NCI-H1436 (cell line): ENCODE results near the gene C8G.

Source experiments
- DNase-seq: peaks from one replicate; lab custom pipeline; 2025; lab: John Stamatoyannopoulos, UW

The C8G gene

DNA sequence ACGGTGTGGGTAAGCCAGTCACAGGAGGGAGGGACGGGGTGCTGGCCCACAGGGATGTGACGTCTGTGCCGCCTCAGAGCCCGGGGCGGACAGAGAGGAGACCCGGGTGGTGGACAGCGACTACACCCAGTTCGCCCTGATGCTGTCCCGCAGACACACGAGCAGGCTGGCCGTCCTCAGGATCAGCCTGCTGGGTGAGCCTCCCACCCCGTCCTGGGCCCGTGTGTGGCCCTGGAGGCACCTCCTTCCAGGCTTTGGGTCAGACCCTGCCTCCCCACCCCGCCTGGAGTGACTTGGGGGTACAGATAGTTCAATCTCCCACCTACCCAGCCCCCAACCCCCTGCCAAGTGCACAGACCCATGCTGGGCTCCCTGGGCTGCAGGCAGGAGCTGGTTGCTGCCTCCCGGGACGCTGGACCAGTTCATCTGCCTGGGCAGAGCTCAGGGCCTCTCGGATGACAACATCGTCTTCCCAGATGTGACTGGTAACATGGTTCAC lies 8.8 kb downstream of the C8G start:
- no peak for DNase-seq

DNA sequence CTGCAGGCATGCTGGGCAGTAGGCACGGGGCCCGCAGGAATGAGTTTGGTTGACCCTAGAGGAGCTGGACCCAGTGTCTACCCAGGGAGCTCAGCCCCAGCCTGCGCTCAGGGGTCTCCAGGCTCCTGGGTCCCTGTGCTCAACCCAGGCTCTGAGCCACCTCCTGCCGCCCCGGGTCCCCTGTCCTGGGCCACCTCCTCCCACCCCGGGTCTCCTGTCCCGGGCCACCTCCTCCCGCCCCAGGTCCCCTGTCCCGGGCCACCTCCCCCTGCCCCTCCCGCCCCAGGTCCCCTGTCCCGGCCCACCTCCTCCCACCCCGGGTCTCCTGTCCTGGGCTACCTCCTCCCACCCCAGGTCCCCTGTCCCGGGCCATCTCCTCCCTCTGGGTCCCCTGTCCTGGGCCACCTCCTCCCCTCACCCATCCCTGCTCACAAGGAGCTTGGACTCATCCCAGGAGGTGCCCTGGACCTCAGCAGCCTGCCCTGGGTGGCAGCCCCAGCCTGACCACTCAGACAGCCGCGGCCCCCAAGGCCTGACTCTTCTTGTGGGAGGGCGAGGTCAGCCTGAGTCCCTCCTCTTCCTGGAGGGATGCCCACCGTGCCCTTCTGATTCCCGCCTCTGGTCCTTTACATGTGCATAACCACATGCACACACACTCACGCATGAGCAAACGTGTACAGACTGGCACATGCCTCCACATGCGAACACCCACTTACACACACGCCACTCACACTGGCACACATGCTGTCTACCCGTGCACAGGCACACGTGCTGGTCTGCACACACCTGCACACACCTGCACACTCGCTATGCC lies 9.4 kb downstream of the C8G start:
- DNase-seq = no peak

DNA sequence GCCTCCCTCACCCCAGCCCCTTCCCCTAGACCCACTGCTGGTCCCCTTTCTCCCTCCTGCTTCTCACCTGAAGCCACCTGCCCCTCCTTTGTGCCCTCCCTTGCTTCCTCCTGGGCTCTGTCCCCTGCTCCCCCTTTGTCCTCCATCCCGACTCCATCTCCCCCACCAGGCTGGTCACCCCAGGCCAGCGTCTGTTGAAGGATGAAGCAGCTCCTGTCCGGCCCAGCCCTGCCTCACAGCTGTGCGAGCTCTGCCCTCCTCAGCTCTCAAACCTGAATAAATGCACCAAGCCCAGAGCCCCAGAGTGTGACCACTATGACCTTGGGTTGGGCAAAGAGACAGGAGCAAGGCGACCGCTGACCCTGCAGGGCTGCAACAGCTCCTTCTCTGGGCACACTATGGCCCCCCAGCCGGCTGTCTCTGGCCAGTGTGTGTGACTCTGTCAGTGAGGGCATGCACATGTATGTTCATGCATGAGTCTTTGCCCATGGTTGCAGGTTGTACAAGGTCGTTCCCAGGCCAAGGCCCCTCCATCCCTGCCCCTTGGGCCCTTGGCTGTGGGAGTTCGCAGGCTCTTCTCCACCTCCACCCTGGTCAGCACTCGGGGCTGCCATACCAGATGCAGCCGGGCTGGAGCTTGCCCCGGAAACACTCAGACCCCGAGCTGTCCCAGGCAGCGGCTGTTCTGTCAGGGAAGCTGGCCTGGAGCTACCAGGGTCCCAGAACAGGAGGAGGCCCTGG lies 10.3 kb downstream of the C8G start:
- DNase-seq = no peak

DNA sequence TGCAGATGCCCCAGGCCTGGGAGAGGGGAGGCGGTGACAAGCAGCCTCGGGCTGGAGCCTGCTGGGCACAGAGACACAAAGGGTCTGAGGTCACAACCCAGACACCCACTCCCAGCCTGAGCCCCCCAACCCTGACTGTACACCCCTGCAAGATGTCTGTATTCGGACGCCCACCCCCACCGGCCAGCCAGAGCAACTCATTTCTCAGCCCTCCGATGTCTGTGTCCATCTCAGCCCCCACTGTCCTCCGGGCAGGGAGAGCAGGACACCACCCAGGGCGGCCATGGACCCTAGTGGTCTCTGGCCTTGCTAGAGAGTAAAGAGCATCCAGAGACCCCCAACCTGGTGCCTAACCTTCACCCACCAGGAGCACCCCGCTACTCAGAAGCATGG lies 10.9 kb downstream of the C8G start:
- DNase-seq = no peak

DNA sequence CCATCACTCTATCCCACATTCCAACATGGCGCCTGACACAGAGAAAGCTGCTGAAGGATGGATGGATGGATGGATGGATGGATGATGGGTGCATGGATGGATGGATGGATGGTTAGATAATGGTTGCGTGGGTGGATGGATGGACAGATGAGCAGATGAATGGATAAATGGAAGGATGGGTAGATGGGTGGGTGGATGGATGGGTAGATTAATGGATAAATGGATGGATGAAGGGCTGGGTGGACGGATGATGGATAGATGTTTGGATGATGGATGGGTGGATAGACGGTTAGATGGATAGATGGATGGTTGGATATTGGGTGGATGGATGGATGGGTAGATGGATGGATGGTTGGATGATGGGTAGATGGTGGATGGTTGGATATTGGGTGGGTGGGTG lies 11.6 kb downstream of the C8G start:
- DNase-seq = no peak

DNA sequence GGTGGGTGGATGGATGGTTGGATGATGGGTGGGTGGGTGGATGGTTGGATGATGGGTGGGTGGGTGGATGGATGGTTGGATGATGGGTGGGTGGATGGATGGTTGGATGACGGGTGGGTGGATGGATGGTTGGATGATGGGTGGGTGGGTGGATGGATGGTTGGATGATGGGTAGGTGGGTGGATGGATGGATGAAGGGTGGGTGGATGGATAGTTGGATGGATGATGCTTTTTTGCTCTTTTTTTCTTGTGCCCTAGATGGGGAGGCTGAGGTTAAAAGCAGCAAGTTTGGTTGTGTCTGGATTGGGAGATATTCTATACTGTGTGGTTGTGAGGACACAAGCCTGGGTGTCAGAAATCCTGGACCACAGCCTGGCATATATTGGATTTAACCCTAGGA lies 12.4 kb downstream of the C8G start:
- no peak for DNase-seq

DNA sequence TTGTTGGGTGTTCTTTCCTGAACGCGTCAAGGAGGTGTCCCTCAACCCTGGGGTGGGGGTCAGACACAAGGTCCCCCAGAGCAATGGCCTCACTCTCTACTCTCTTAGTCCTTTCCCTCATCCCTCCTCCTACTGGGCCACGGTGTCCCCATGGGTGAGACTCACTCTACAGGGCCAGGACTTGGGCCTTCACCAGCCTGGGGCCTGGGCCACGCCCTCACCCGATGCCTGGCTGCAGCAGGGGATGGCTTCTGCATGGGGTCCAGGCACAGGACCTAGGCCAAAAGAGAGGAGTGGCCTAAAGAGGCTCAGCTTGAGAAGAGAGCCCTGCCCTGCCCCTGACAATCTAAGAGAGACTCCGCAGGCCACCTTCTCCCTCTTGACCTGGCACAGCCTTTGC lies 12.9 kb downstream of the C8G start:
- DNase-seq = no peak

DNA sequence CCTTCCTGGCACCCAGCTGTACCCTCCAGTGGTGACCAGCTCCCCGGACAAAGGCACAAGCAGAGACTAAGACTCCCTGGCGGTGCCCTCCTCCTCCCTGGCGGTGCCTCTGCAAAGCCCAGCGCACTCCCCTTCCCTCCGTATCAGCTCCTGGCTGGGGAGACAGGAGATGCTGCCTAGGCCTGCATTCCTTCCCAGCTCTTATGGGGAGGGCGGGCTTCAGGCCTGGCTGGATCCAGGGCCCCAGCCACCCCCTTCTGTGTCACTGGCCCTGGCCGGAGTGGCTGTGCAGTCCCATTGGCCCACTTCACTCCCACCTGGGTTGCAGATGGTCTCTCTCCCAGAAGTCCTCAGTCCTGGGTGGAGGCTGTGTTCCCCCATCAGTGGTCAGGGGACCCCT lies 13.4 kb downstream of the C8G start:
- DNase-seq = no peak

DNA sequence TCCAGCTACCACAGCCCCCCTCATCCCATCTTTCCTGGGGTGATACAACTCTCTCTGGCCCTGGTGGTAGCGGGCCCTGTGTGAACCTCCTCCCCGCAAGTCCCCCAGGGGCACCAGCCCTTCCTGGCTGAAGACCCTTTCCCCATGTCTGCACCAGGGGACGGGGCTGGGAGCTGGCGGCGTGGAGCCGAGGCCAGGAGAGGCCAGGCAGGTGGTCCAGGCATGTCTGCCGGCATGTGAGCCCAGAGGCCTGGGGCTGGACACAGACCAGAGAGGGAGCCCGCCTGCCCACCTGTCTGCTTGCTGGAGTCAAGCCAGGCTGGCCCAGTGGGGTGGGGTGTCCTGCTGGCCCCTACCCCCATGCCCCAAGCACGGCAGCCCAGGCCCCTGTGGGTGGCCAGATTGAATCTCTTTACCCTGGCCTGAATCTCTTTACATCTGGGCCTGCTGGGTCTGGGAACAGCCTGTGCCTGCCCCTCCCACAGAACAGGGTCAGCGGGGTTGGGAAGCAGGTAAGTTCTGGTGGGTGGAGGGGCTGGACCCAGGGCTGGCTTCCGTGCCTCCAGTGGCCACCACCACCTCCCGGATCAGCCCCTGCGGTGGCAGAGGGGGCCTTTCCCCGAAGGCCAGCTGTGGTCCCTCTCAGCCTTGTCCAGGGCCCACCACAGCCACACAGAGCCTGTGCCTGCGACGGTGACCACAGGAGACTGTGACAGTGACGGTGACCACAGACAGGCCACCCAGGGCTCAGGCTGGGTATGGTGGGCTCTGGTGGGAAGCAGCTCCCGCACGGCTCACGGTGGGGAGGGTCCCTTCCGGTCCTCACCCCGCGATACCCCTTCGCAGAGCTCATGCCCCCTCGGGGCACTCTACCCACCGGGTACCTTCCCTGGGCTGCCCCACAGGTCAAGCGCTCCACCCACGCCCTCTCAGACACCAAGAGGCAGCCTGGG lies 14.1 kb downstream of the C8G start:
- DNase-seq = no peak

DNA sequence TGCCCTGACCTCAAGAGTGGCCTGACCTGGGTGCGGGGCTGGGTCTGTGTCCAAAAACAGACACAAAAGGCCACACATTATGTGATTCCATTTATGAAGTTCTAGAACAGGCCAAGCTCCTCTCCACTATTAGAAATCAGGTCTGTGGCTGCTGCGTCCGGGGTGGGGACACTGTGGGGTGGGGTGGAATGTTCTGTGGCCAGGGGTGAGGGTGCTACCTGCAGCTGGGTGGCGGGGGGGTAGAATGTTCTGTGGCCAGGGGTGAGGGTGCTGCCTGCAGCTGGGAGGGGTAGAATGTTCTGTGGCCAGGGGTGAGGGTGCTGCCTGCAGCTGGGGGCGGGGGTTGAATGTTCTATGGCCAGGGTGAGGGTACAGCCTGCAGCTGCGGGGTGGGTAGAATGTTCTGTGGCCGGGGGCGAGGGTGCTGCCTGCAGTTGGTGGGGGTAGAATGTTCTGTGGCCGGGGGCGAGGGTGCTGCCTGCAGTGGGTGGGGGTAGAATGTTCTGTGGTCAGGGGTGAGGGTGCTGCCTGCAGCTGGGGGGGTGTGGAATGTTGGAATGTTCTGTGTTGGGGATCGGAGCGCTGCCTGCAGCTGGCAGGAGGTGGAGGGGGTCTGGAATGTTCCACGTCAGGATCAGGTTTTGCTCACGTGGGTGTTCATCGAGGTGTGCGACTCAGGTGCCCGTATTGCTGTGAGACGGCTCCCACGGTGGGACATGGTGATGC lies 15.3 kb downstream of the C8G start:
- no peak for DNase-seq

DNA sequence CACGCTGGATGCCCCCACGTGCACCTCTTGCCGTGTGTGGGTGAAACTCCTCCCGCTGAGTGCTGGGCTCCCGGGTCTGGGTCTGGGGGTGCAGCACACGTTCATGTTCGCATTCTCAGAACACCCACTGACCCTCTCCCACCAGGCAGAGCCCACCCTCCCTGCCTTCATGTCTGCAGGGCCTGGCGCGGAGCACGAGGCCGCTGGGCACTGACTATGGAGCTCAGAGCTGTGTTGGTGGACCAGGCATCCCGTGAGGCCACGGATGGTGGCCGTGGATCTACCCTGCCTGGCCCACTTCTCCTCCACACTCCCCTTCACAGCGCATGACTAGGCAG lies 15.9 kb downstream of the C8G start:
- DNase-seq = no peak

DNA sequence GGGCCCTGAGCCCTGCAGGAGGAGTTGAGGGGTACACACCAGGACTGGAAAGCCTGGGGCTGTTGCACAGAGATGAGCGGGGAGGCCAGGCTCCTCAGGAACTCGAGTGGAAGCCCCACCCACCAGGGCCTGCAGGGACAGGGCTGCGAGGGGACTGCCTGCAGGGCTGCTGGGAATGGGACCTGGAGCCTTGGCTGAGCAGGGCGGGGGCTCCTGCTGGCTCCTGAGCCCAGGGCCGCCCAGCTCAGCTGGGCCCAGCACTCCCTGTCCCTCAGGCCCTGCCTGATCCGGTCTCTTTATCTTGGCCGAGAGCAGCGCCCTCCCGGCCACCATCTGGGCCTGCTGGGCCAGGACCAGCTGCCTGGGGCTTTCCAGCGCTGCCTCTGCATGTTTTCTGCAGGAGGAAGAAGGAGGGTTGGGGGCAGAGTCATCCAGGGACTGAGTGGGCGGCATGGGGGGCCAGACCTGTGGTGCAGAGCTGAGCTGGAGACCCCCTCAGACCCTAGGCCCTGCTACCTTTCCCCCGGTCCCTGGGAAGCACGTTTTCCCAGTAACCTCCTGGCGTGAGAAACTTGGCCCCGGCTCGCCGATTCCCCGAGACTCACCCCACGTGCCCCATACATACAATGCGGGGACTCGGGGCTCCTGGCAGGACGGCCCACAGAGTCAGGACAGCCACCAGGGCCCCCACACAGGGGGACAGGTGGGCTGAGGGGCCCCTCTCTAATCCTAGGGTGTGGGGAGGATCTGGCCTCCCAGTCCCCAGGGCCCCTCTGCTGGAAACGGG lies 16.4 kb downstream of the C8G start:
- DNase-seq = no peak

DNA sequence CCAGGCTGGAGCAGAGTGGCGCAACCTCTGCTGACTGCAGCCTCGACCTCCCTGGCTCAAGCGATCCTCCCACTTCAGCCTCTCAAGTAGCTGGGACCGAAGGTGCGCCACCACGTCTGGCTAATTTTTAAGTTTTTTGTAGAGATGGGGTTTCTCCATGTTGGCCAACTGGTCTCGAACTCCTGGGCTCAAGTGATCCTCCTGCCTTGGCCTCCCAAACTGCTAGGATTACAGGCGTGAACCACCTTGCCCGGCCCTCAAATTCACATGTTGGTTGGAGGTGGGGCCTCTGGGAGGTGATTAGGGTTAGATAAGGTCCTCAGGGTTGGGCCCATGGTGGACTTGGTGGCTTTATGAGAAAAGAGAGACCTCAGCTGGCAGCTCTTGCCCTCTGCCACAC lies 17.1 kb downstream of the C8G start:
- no peak for DNase-seq

DNA sequence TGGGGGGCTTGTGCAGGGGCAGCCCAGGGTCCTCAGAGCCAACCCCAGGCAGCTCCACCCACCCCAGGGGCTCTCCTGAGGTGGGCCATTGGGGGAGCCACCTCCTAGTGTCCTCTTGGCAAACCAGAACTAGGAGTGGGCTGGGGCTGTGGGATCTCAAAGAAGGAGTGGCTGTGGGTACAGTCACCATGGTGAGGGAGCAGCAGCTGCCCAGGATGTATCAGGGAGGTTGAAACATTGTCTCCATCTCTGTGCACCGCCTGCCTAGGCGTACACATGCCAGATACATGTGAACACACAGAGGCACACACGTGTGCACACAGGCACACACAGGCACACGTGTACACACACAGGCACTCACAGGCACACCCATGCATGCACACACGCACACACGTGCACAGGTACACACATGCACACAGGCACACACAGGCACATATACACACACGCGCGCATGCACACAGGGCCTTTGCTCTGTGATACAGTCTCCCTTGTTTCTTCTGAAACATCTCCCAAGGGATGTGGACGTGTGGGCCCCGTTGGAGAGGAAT lies 17.7 kb downstream of the C8G start:
- no peak for DNase-seq

DNA sequence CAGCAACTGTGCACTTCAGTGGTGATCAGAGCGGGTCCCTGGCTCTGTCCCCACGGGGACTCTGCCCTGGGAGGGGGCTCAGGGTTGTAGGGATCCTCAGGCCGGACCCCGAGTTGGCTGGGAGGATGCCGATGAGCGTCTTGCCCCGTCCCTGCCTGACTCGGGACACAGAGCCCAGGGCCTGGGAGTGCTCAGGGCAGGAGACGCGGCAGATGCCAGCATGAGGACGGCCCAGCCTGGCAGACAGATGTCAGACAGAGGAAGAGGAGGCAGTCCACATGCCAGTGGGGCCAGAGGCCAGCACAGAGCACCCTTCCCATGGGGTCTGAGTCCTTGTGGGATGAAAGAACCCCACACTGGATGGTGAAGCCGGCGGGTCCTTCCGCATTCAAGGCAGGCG lies 18.3 kb downstream of the C8G start:
- no peak for DNase-seq

DNA sequence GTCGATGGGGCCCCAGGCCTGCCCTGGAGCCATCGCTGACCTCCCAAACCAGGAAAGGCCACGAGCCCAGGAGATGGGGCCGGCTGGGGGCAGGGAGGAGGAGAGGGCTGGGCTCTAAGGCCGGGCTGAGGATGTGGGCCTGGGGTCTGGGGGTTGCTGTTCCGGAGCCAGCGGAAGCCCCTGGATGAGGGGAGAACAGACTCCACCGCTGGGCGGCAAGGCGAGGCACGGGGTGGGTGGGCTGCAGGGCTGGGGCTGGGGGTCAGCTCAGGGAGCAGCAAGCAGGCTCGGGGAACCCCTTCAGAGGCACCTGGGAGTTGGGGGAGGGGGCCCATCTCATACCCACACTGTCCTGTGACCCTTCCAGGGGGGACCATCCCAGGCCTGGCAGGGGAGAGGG lies 18.7 kb downstream of the C8G start:
- DNase-seq = no peak

DNA sequence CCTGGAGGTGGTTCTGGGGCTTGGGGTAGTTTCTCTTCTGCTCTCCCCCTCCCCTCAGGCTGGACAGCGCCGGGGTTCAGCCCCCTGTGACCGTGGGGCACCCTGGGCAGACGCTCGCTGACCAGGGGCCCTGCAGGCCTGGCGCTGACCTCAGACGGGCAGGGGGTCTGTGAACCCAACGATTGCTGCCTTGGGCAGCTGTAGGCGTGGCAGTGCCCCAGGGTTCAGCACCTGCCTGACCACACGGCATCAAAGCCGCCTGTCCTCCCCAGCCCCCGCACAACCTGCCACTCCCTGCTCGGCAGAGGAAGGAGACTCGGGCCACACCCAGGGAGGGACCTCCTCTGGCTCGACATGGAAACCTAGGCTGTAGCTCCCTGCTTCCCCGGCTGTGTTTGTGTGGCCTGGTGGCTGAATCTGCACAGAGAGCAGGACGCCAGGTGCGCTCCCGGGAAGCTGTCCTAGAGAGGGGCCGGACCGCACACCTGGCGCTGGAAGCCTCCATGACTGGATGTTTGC lies 19.2 kb downstream of the C8G start:
- no peak for DNase-seq

DNA sequence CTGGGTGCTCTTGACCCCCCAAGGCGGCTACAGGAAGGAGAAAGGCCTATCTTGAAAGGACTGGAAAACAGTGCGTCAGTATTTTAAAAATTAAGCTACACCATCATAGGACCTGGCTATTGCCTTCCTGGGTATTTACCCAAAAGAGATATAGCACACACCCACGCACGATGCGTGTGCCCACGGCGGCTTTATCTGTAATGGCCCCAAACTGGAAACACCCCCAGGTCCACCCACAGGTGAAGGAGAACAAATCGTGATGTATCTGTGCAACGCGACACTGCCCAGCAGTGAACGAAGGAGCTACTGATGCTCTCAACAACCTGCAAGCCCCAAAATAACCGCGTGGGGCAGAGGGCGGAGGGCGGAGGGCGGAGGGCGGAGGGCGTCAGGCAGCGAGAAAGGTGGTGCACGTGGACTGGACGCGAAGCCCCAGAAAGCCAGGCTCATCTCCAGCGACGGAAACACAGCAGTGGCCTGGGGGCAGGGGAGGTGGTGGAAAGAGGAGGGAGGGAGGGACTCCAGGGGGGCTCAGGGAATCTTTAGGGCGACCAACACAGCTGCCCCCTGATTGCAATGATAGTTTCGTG lies 19.9 kb downstream of the C8G start:
- no peak for DNase-seq

DNA sequence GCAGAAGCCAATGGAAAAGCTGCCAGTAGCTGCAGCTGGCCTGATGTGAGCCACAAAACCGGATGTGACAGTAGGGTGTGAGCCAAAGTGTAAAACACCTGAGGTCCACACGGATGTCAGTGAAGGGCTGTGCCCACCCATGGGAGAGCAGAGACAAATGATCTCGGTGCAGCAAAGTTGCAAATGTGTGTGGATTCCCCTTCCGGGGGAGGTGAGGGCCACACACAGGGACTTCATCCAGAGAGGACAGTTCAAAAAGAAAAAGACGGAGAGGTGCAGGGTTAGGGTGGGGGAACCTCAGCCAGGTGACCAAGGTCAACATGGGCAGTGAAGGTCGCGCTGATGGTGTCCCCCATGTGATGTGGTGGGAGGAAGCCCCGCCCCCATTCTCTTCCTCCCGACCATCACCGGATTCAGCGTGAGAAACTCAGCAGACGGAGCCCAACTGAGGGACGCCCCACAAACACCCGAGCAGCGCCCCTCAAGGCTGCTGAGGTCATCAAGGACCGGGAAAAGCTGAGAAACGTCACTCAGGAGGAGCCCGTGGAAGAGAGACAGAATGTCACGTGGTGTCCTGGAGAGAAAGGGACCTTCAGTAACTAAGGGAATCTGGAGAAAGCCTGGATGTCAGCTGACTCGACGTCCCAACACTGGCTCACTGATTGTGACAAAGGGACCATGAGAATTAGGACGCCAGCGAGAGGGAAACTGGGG lies 20.9 kb downstream of the C8G start:
- no peak for DNase-seq
